HFFc6 (cell line): ENCODE results near the gene SBNO2. TPM values are rescaled to one million over a fixed set of nuclear protein-coding genes. Genes with fewer than 3 reads are reported as not detected.
"Not testable (repeated sequence)": the region's sequence is repeated elsewhere in the genome, so short reads cannot be mapped to it uniquely, and the experiment has no call there.

Source experiments
- DNase-seq: peaks from one replicate; pipeline ENCODE4 v3.0.0-alpha.2; 2018
- H3K27ac Mint-ChIP-seq: 2 replicates; pipeline ENCODE4 v1.8.0; 2020; ENCODE audit warnings: mild to moderate bottlenecking, mixed read lengths
- H3K27me3 Mint-ChIP-seq: 2 replicates; pipeline ENCODE4 v1.8.0; 2021; ENCODE audit warnings: mild to moderate bottlenecking, moderate library complexity, mixed read lengths; ENCODE audit not compliant: insufficient read depth
- H3K36me3 Mint-ChIP-seq: 2 replicates; pipeline ENCODE4 v1.8.0; 2021; ENCODE audit warnings: low read depth, mixed read lengths
- H3K4me1 Mint-ChIP-seq: 2 replicates; pipeline ENCODE4 v1.8.0; 2020; ENCODE audit warnings: low read depth, mixed read lengths
- H3K4me3 Mint-ChIP-seq: 2 replicates; pipeline ENCODE4 v1.8.0; 2020; ENCODE audit warnings: mild to moderate bottlenecking, moderate library complexity, mixed read lengths
- H3K9me3 Mint-ChIP-seq: 2 replicates; pipeline ENCODE4 v1.8.0; 2020; ENCODE audit warnings: mild to moderate bottlenecking, mixed read lengths
- CTCF ChIP-seq: fragments of 200-600 bp; sonication (generic); IDR thresholded peaks from 2 replicates; pipeline ENCODE4 v1.5.0; 2021; ENCODE audit warnings: antibody characterized with exemption, mild to moderate bottlenecking
- total RNA-seq, 6 experiments: library from RNA; stranded (reverse); fragmentation: NEBNext Ultra II Directional; extraction: Animal tissue kit (Norgen Biotek cat#: 25700); gene quantifications; 2 replicates in 1 of 6; 3 replicates in 5 of 6; pipeline ENCODE4 v1.2.3, GENCODE V29; 2021

Gene SBNO2
- total RNA-seq, 6 experiments from 2014 or later, result 33.7 to 49.8 (median 41.5) TPM

- Mint-ChIP-seq H3K36me3 (no peaks in the 10 kb centered on the region), H3K4me1 (peaks cover 13% of the 10 kb centered on the region; the same call in 1 of the 2 replicates), H3K27me3 (peaks cover 2% of the 10 kb centered on the region; the same call in 1 of the 2 replicates), H3K4me3 (peak overlapping the region; percentile 91), H3K27ac (peak overlapping the region; percentile 92), H3K9me3 (no peaks in the 10 kb centered on the region)
- TF ChIP-seq CTCF, result peak; percentile 38; the same call in 1 of the 2 replicates
- DNase-seq, result peak; percentile 89
Measured at GRCh38 chr19:1131718-1132551, 42.1 kb downstream of the SBNO2 start.

- peaks cover 13% of the 10 kb centered on the region; the same call in 1 of the 2 replicates for H3K4me1 Mint-ChIP-seq
- peak overlapping the region; percentile 92 for H3K27ac Mint-ChIP-seq
- H3K36me3 Mint-ChIP-seq, result no peaks in the 10 kb centered on the region
- peaks cover 3% of the 10 kb centered on the region for H3K27me3 Mint-ChIP-seq
- DNase-seq, result no peak
- TF ChIP-seq CTCF, result no peak
- H3K9me3 Mint-ChIP-seq, result no peaks in the 10 kb centered on the region
- peak overlapping the region; percentile 91 for H3K4me3 Mint-ChIP-seq
Measured at GRCh38 chr19:1130771-1131717, 43.0 kb downstream of the SBNO2 start.

- H3K4me1 Mint-ChIP-seq, result peaks cover 13% of the 10 kb centered on the region; the same call in 1 of the 2 replicates
- no peaks in the 10 kb centered on the region for H3K36me3 Mint-ChIP-seq
- TF ChIP-seq CTCF, result no peak
- H3K27me3 Mint-ChIP-seq, result peaks cover 3% of the 10 kb centered on the region
- 0 out of 2 replicates have a peak overlapping the region, but pooled peaks have one; percentile 91 for H3K4me3 Mint-ChIP-seq
- H3K27ac Mint-ChIP-seq, result no peak overlapping the region
- H3K9me3 Mint-ChIP-seq, result no peaks in the 10 kb centered on the region
- no peak for DNase-seq
Measured at GRCh38 chr19:1129535-1129934, 44.5 kb downstream of the SBNO2 start.

- not testable (repeated sequence) for H3K9me3 Mint-ChIP-seq, H3K4me3 Mint-ChIP-seq, H3K27me3 Mint-ChIP-seq, H3K36me3 Mint-ChIP-seq, DNase-seq
- peaks cover 13% of the 10 kb centered on the region; the same call in 1 of the 2 replicates for H3K4me1 Mint-ChIP-seq
- H3K27ac Mint-ChIP-seq, result peak overlapping the region; percentile 51; the same call in 1 of the 2 replicates
- peak; percentile 42; the same call in 1 of the 2 replicates for TF ChIP-seq CTCF
Measured at GRCh38 chr19:1129084-1129483, 45.0 kb downstream of the SBNO2 start.

GRCh38 chr19:1128106-1128505, 46.0 kb downstream of the SBNO2 start:
- Mint-ChIP-seq H3K9me3 (no peaks in the 10 kb centered on the region), H3K4me3 (no peak overlapping the region), H3K4me1 (peaks cover 13% of the 10 kb centered on the region; the same call in 1 of the 2 replicates), H3K27me3 (peaks cover 3% of the 10 kb centered on the region), H3K36me3 (0 out of 2 replicates have a peak, but pooled peaks cover 3% of the 10 kb centered on the region), H3K27ac (no peak overlapping the region)
- TF ChIP-seq CTCF, result no peak
- no peak for DNase-seq
